DND-41 (cell line): Measurements from ENCODE around the gene ZNF750.
A peak's percentile ranks its signal among the peaks of the same experiment; 100 is the strongest.

Source experiments
- ATAC-seq: fragments of 200-7000 bp; cut with Tn5 transposase; 3 replicates; pipeline ENCODE4 v1.9.1; 2021; ENCODE audit warnings: low read depth; ENCODE audit not compliant: insufficient read depth
- DNase-seq: peaks from one replicate; pipeline ENCODE4 v3.0.0-alpha.2; 2020
- H2AFZ ChIP-seq: 2 replicates; pipeline ENCODE4 v1.6.0; 2012; ENCODE audit warnings: low read depth, low read length
- H3K27ac ChIP-seq: 2 replicates; pipeline ENCODE4 v1.5.1; 2012; ENCODE audit warnings: low read length, inconsistent platforms
- H3K27me3 ChIP-seq: fragments of 200-600 bp; sonication (generic); 2 replicates; pipeline ENCODE4 v1.6.0; 2012; ENCODE audit warnings: low read length, mild to moderate bottlenecking, inconsistent platforms; ENCODE audit not compliant: insufficient read depth, poor library complexity
- H3K36me3 ChIP-seq: 2 replicates; pipeline ENCODE4 v1.5.1; 2012; ENCODE audit warnings: low read length, inconsistent platforms; ENCODE audit not compliant: insufficient read depth
- H3K4me1 ChIP-seq: 2 replicates; pipeline ENCODE4 v1.5.1; 2012; ENCODE audit warnings: mild to moderate bottlenecking, low read length; ENCODE audit not compliant: insufficient read depth
- H3K4me2 ChIP-seq: 2 replicates; pipeline ENCODE4 v1.6.0; 2012; ENCODE audit warnings: mild to moderate bottlenecking, moderate library complexity, low read length, inconsistent platforms; ENCODE audit not compliant: insufficient read depth
- H3K4me3 ChIP-seq, 2 experiments: fragments of 200-600 bp in 1 of 2; shearing (Covaris generic) in 1 of 2; 2 replicates each; pipeline ENCODE4 v1.5.1; 2012 to 2016; ENCODE audit warnings: inconsistent platforms in 2 of 2, low read length in 2 of 2, mild to moderate bottlenecking in 2 of 2, low read depth in 1 of 2, moderate library complexity in 1 of 2
- H3K79me2 ChIP-seq: 2 replicates; pipeline ENCODE4 v1.6.0; 2012; ENCODE audit warnings: low read length, inconsistent platforms; ENCODE audit not compliant: insufficient read depth
- H3K9ac ChIP-seq: 2 replicates; pipeline ENCODE4 v1.6.0; 2012; ENCODE audit warnings: low read depth, mild to moderate bottlenecking, inconsistent platforms, low read length, moderate library complexity
- H3K9me3 ChIP-seq: 2 replicates; pipeline ENCODE4 v1.5.1; 2012; ENCODE audit warnings: low read length, moderate library complexity, mild to moderate bottlenecking, inconsistent platforms; ENCODE audit not compliant: insufficient read depth, severe bottlenecking
- H4K20me1 ChIP-seq: 2 replicates; pipeline ENCODE4 v1.6.0; 2012; ENCODE audit warnings: low read length; ENCODE audit not compliant: insufficient read depth
- CTCF ChIP-seq: IDR thresholded peaks from 2 replicates; pipeline ENCODE4 v1.5.1; 2012; ENCODE audit warnings: borderline replicate concordance, low read length, moderate library complexity, mild to moderate bottlenecking; ENCODE audit not compliant: poor library complexity, severe bottlenecking; ENCODE audit errors: extremely low read depth
- EZH2 ChIP-seq: IDR thresholded peaks from 3 replicates; pipeline ENCODE4 v1.6.1; 2012; ENCODE audit warnings: borderline replicate concordance, low read depth, mild to moderate bottlenecking, moderate library complexity, low read length, inconsistent platforms; ENCODE audit not compliant: severe bottlenecking

ZNF750 gene

GRCh38 chr17:82876602-82877379 is 37.0 kb upstream of the ZNF750 start:
- H3K4me1 ChIP-seq = peaks cover 80% of the 10 kb centered on the region
- no peak for ATAC-seq
- peak overlapping the region; percentile 68 for H3K27ac ChIP-seq
- H4K20me1 ChIP-seq = peaks cover 17% of the 10 kb centered on the region
- H3K36me3 ChIP-seq = peaks cover 80% of the 10 kb centered on the region
- no peaks in the 10 kb centered on the region for H3K27me3 ChIP-seq
- H3K4me3 ChIP-seq = no peak overlapping the region
- DNase-seq = no peak
- H2AFZ ChIP-seq = no peak overlapping the region
- H3K79me2 ChIP-seq = peaks cover 99% of the 10 kb centered on the region
- H3K9ac ChIP-seq = no peak overlapping the region
- TF ChIP-seq EZH2 (no peak), CTCF (no peak)
- H3K9me3 ChIP-seq = no peaks in the 10 kb centered on the region
- H3K4me2 ChIP-seq = no peak overlapping the region

- ATAC-seq (no peak), DNase-seq (no peak)
- Histone ChIP-seq H4K20me1 (peaks cover 17% of the 10 kb centered on the region), H3K9ac (no peak overlapping the region), H2AFZ (no peak overlapping the region), H3K4me2 (no peak overlapping the region), H3K27me3 (no peaks in the 10 kb centered on the region), H3K27ac (peak overlapping the region; percentile 21; the same call in 1 of the 2 replicates), H3K36me3 (peaks cover 87% of the 10 kb centered on the region), H3K9me3 (no peaks in the 10 kb centered on the region), H3K79me2 (peaks cover 100% of the 10 kb centered on the region), H3K4me1 (peaks cover 75% of the 10 kb centered on the region), H3K4me3 (no peak overlapping the region)
- TF ChIP-seq CTCF (no peak), EZH2 (no peak)
Measured at GRCh38 chr17:82876149-82876548, 36.3 kb upstream of the ZNF750 start.

DNA sequence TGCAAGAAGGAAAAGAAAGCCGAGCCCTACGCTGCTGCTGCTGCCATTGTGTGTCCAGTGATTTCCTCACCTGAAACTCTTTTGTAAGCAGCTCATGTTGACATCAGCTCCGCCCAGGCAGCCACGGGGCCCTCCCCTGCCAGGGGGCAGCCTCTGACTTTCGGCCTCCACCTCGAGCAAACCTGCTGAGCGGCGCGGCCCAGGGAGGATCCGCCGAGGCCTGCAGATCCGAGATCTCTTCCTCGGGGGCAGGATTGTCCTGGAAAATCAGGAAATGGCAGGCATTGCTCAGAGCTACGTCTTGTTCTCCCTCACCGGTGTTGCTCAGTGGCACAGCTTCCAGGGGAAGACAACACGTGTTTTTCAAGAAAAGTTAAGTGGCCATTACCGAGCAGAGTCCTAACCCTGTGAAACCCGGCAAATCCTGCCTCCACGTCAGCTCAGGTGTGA is 35.6 kb upstream of the ZNF750 start:
- Histone ChIP-seq H3K4me3 (no peak overlapping the region), H2AFZ (no peak overlapping the region), H3K9me3 (no peaks in the 10 kb centered on the region), H4K20me1 (peaks cover 22% of the 10 kb centered on the region), H3K9ac (no peak overlapping the region), H3K4me2 (no peak overlapping the region), H3K27me3 (no peaks in the 10 kb centered on the region), H3K27ac (peak overlapping the region; percentile 48), H3K79me2 (peaks cover 100% of the 10 kb centered on the region), H3K36me3 (peaks cover 88% of the 10 kb centered on the region), H3K4me1 (peaks cover 69% of the 10 kb centered on the region)
- TF ChIP-seq CTCF = no peak
- no peak for TF ChIP-seq EZH2
- ATAC-seq (no peak), DNase-seq (no peak)
